Thyroid gland (tissue), 4 donors: ENCODE results near the gene PLCH1. TPM values are rescaled to one million over a fixed set of nuclear protein-coding genes. Genes with fewer than 3 reads are reported as not detected.
A peak's percentile ranks its signal among the peaks of the same experiment; 100 is the strongest.

Experiments used
- DNase-seq, 2 donors: peaks; one replicate each; pipeline ENCODE4 v3.0.0-alpha.2; 2019
- H3K27ac ChIP-seq, 3 donors: fragments of 200-600 bp; sonication (generic); 1 replicate in 2 of 3; 2 replicates in 1 of 3; pipeline ENCODE4 v1.5.1; 2016 to 2019; ENCODE audit warnings: mild to moderate bottlenecking in 1 of 3, moderate library complexity in 1 of 3
- H3K27me3 ChIP-seq: fragments of 200-600 bp; sonication (generic); one replicate; pipeline ENCODE4 v1.5.1; 2019
- H3K36me3 ChIP-seq, 2 donors: fragments of 200-600 bp; sonication (generic); one replicate each; pipeline ENCODE4 v1.5.1; 2016 to 2019
- H3K4me1 ChIP-seq, 2 donors: fragments of 200-600 bp; sonication (generic); one replicate each; pipeline ENCODE4 v1.5.1; 2017 to 2019
- H3K4me3 ChIP-seq, 3 donors: fragments of 200-600 bp; sonication (generic); replicated peaks in 1 of 3; 1 replicate in 2 of 3; 2 replicates in 1 of 3; pipeline ENCODE4 v1.5.1; 2016; ENCODE audit warnings: mild to moderate bottlenecking in 1 of 3
- H3K9me3 ChIP-seq: fragments of 200-600 bp; sonication (generic); one replicate; pipeline ENCODE4 v1.5.1; 2017
- CTCF ChIP-seq, 6 experiments: fragments of 200-600 bp in 3 of 6; fragments of 450-650 bp in 3 of 6; sonication (generic) in 3 of 6; IDR thresholded peaks; one replicate each; pipeline ENCODE4 v1.5.1; 2016 to 2019; ENCODE audit warnings: antibody characterized with exemption in 6 of 6, mild to moderate bottlenecking in 2 of 6, inconsistent platforms in 1 of 6, moderate library complexity in 1 of 6
- POLR2A ChIP-seq, 2 donors: fragments of 450-650 bp; IDR thresholded peaks; one replicate each; pipeline ENCODE4 v1.6.1; 2017; ENCODE audit warnings: antibody characterized with exemption in 2 of 2, mild to moderate bottlenecking in 2 of 2, moderate library complexity in 1 of 2
- WGBS, 2 donors: methylation state at CpG; one replicate each; pipeline ENCODE4 v1.1.5; 2017; 5-methylcytosine and 5-hydroxymethylcytosine counted together
- intact Hi-C: fragments of 100-400 bp; cut with DNase I; formaldehyde crosslinking; loops from one replicate; pipeline ENCODE4 v1.15.1; 2023
- total RNA-seq, 4 donors: library from RNA; depleted of rRNA; stranded (reverse); fragments of >200 nt; gene quantifications; one replicate each; pipeline ENCODE4 v1.2.3, GENCODE V29; 2016

PLCH1 gene
- total RNA-seq, 4 donors from 2014 or later, result 4.3 to 20.6 (median 14.1) TPM

GRCh38 chr3:155377071-155377470, 367.8 kb downstream of the PLCH1 start:
- H3K4me3 ChIP-seq, result no peak overlapping the region
- H3K27ac ChIP-seq, result no peak overlapping the region
- peaks cover 8 to 9% of the 10 kb centered on the region in 2 donors for H3K4me1 ChIP-seq
- no peaks in the 10 kb centered on the region for H3K27me3 ChIP-seq
- 96 to 97% methylated on average over 2 of the region's 2 CpGs for WGBS, 2 donors
- H3K36me3 ChIP-seq, result no peaks in the 10 kb centered on the region
- DNase-seq, result no peak
- intact Hi-C loops, result no loop called here
- H3K9me3 ChIP-seq, result no peaks in the 10 kb centered on the region
- TF ChIP-seq POLR2A (IDR thresholded peaks at IDR 0.05), result no peak
- no peak for TF ChIP-seq CTCF (IDR thresholded peaks at IDR 0.05)

- Histone ChIP-seq H3K36me3 (no peaks in the 10 kb centered on the region), H3K4me1 (peaks cover 34 to 47% of the 10 kb centered on the region in 2 donors), H3K9me3 (no peaks in the 10 kb centered on the region), H3K27me3 (no peaks in the 10 kb centered on the region), H3K27ac (peak overlapping the region; percentile 35 to 86 (median 70)), H3K4me3 (no peak overlapping the region)
- no peak for DNase-seq
- intact Hi-C loops, result no loop called here
- TF ChIP-seq CTCF (IDR thresholded peaks at IDR 0.05) (no peak), POLR2A (IDR thresholded peaks at IDR 0.05) (no peak)
- WGBS, 2 donors, result 45 to 62% methylated on average over 1 of the region's 1 CpG
These were observed 372.6 kb downstream of the PLCH1 start for GRCh38 chr3:155372281-155372680.

- no peaks in the 10 kb centered on the region for H3K27me3 ChIP-seq
- DNase-seq, result no peak
- H3K27ac ChIP-seq, result peak overlapping the region; percentile 39 to 86 (median 70)
- no peak for TF ChIP-seq CTCF (IDR thresholded peaks at IDR 0.05)
- no peak for TF ChIP-seq POLR2A (IDR thresholded peaks at IDR 0.05)
- no peaks in the 10 kb centered on the region for H3K9me3 ChIP-seq
- H3K4me3 ChIP-seq, result no peak overlapping the region
- 94 to 95% methylated on average over 4 of the region's 4 CpGs for WGBS, 2 donors
- H3K36me3 ChIP-seq, result no peaks in the 10 kb centered on the region
- H3K4me1 ChIP-seq, result peaks cover 34 to 47% of the 10 kb centered on the region in 2 donors
- intact Hi-C loops, result no loop called here
These were observed 373.9 kb downstream of the PLCH1 start for GRCh38 chr3:155370764-155371503.

- Histone ChIP-seq H3K9me3 (no peaks in the 10 kb centered on the region), H3K27me3 (no peaks in the 10 kb centered on the region), H3K36me3 (no peaks in the 10 kb centered on the region), H3K4me1 (peaks cover 34 to 47% of the 10 kb centered on the region in 2 donors), H3K27ac (peak overlapping the region; percentile 39 to 86 (median 70)), H3K4me3 (no peak overlapping the region)
- intact Hi-C loops, result no loop called here
- peak; percentile 77 to 83 for DNase-seq
- TF ChIP-seq CTCF (IDR thresholded peaks at IDR 0.05), result peak in 5 of 6 experiments; percentile 22 to 66 (median 42)
- no peak for TF ChIP-seq POLR2A (IDR thresholded peaks at IDR 0.05)
These were observed 374.7 kb downstream of the PLCH1 start for GRCh38 chr3:155370198-155370597.

- 85 to 93% methylated on average over 3 of the region's 3 CpGs for WGBS, 2 donors
These were observed 375.1 kb downstream of the PLCH1 start for GRCh38 chr3:155369735-155370134.

More at GRCh38 chr3:155369735-155370134, 375.1 kb downstream of the PLCH1 start:
- H3K27me3 ChIP-seq, result no peaks in the 10 kb centered on the region
- H3K27ac ChIP-seq, result peak overlapping the region in 2 of 3 donors; percentile 2 to 46
- intact Hi-C loops, result no loop called here
- H3K4me1 ChIP-seq, result peaks cover 34 to 47% of the 10 kb centered on the region in 2 donors
- no peaks in the 10 kb centered on the region for H3K36me3 ChIP-seq
- no peaks in the 10 kb centered on the region for H3K9me3 ChIP-seq
- no peak for DNase-seq
- no peak overlapping the region for H3K4me3 ChIP-seq
- TF ChIP-seq CTCF (IDR thresholded peaks at IDR 0.05) (no peak), POLR2A (IDR thresholded peaks at IDR 0.05) (no peak)
